HCT116 (cell line): Measurements from ENCODE around the gene AARS2. TPM values are rescaled to one million over a fixed set of nuclear protein-coding genes. Genes with fewer than 3 reads are reported as not detected.

Source experiments
- ATAC-seq: fragments of 200-7000 bp; cut with Tn5 transposase; 2 replicates; pipeline ENCODE4 v1.9.1; 2020; ENCODE audit warnings: mild to moderate bottlenecking, moderate library complexity
- BruUV-seq: library from RNA; stranded (reverse); fragments of 400-500 nt; replicated peaks from 2 replicates; lab custom pipeline; 2021; lab: Mats Ljungman, UMichigan
- CTCF ChIA-PET: fragments of 300-600 bp; sonication (Branson Sonifier 250); formaldehyde crosslinking; loops from one replicate; lab custom pipeline; 2021; ENCODE audit warnings: antibody characterized with exemption; lab: Charles Lee
- POLR2A ChIA-PET: fragments of 300-600, 350-600 bp; sonication (Branson Sonifier 250); formaldehyde crosslinking; loops from one replicate; lab custom pipeline; 2021; ENCODE audit warnings: antibody characterized with exemption; lab: Charles Lee
- RAD21 ChIA-PET, 2 experiments: fragments of 300-600 bp; sonication (Branson Sonifier 250); formaldehyde crosslinking; loops; one replicate each; lab custom pipeline; 2023; ENCODE audit warnings: low total read pairs in 2 of 2; ENCODE audit not compliant: uncharacterized antibody in 2 of 2, unreplicated experiment in 2 of 2, low non-redundant PET in 1 of 2; lab: Charles Lee
- DNase-seq: peaks from one replicate; pipeline ENCODE4 v3.0.0-alpha.2; 2010; ENCODE audit warnings: low read depth, low spot score
- H2AFZ ChIP-seq: fragments of 200-600 bp; shearing (Covaris generic), sonication (generic); 2 replicates; pipeline ENCODE4 v1.6.1; 2017; ENCODE audit warnings: low read depth, mixed run types, mixed read lengths, antibody characterized with exemption, low read length; ENCODE audit not compliant: poor library complexity, severe bottlenecking
- H3K27ac ChIP-seq: 2 replicates; pipeline ENCODE4 v1.5.1; 2012; ENCODE audit warnings: low read depth, low read length
- H3K27me3 ChIP-seq: fragments of 200-600 bp; sonication (generic); 2 replicates; pipeline ENCODE4 v1.6.1; 2016; ENCODE audit warnings: mixed run types, low read length, mixed read lengths; ENCODE audit not compliant: insufficient read depth
- H3K36me3 ChIP-seq, 2 experiments: fragments of 200-500 bp in 1 of 2; fragments of 200-600 bp in 1 of 2; sonication (Bioruptor generic) in 1 of 2; sonication (generic) in 1 of 2; 2 replicates each; pipeline versions ENCODE4 v1.5.1 to v1.6.1; 2014 to 2016; ENCODE audit warnings: low read length in 2 of 2, inconsistent platforms in 1 of 2, mixed read lengths in 1 of 2, mixed run types in 1 of 2; ENCODE audit not compliant: insufficient read depth in 2 of 2, control insufficient read depth in 1 of 2
- H3K4me1 ChIP-seq, 2 experiments: fragments of 200-600 bp in 1 of 2; sonication (generic) in 1 of 2; 2 replicates each; pipeline versions ENCODE4 v1.5.1 to v1.6.1; 2012 to 2017; ENCODE audit warnings: low read length in 2 of 2, inconsistent platforms in 1 of 2, mild to moderate bottlenecking in 1 of 2, mixed read lengths in 1 of 2, mixed run types in 1 of 2, moderate library complexity in 1 of 2; ENCODE audit not compliant: insufficient read depth in 2 of 2, control insufficient read depth in 1 of 2
- H3K4me2 ChIP-seq: fragments of 200-600 bp; sonication (generic); 2 replicates; pipeline ENCODE4 v1.6.1; 2017; ENCODE audit warnings: mixed run types, low read length, mixed read lengths
- H3K4me3 ChIP-seq, 2 experiments: fragments of 200-600 bp in 1 of 2; sonication (generic) in 1 of 2; replicated peaks in 1 of 2; 2 replicates each; pipeline ENCODE4 v1.5.1; 2011 to 2016; ENCODE audit warnings: low read length in 2 of 2, control low read depth in 1 of 2, low read depth in 1 of 2, mild to moderate bottlenecking in 1 of 2, mixed read lengths in 1 of 2, mixed run types in 1 of 2
- H3K79me2 ChIP-seq: fragments of 200-600 bp; sonication (generic); 2 replicates; pipeline ENCODE4 v1.6.1; 2017; ENCODE audit warnings: mild to moderate bottlenecking, mixed run types, low read length, moderate library complexity, mixed read lengths; ENCODE audit not compliant: insufficient read depth
- H3K9ac ChIP-seq: fragments of 200-600 bp; sonication (generic); 2 replicates; pipeline ENCODE4 v1.6.1; 2016; ENCODE audit warnings: low read length, mixed read lengths
- H3K9me2 ChIP-seq: fragments of 200-600 bp; sonication (generic), shearing (Covaris generic); 2 replicates; pipeline ENCODE4 v1.6.1; 2017; ENCODE audit warnings: mixed run types, mild to moderate bottlenecking, moderate library complexity; ENCODE audit not compliant: insufficient read depth
- H3K9me3 ChIP-seq, 2 experiments: fragments of 200-500 bp in 1 of 2; fragments of 200-600 bp in 1 of 2; sonication (Bioruptor generic) in 1 of 2; sonication (generic) in 1 of 2; 2 replicates each; pipeline ENCODE4 v1.6.1; 2014 to 2017; ENCODE audit warnings: low read length in 2 of 2, mixed read lengths in 2 of 2, inconsistent platforms in 1 of 2, low read depth in 1 of 2, mild to moderate bottlenecking in 1 of 2, mixed run types in 1 of 2, moderate library complexity in 1 of 2; ENCODE audit not compliant: control insufficient read depth in 1 of 2, insufficient read depth in 1 of 2
- H4K20me1 ChIP-seq: fragments of 200-600 bp; sonication (generic), shearing (Covaris generic); 2 replicates; pipeline ENCODE4 v1.6.1; 2017; ENCODE audit warnings: mixed run types, mild to moderate bottlenecking, moderate library complexity; ENCODE audit not compliant: insufficient read depth
- CEBPB ChIP-seq: IDR thresholded peaks from 2 replicates; pipeline ENCODE4 v1.6.1; 2012; ENCODE audit warnings: low read depth
- EZH2 ChIP-seq: fragments of 200-600 bp; sonication (generic); IDR thresholded peaks from 2 replicates; pipeline ENCODE4 v1.6.1; 2017; ENCODE audit warnings: antibody characterized with exemption, mixed run types
- FOSL1 ChIP-seq: IDR thresholded peaks from 2 replicates; pipeline ENCODE4 v1.6.1; 2012; ENCODE audit warnings: low read depth
- POLR2AphosphoS5 ChIP-seq: IDR thresholded peaks from 2 replicates; pipeline ENCODE4 v1.6.1; 2011; ENCODE audit warnings: mild to moderate bottlenecking, low read depth, low read length, moderate library complexity
- RAD21 ChIP-seq: IDR thresholded peaks from 2 replicates; pipeline ENCODE4 v1.6.1; 2012; ENCODE audit warnings: low read depth, mild to moderate bottlenecking
- SIN3A ChIP-seq: IDR thresholded peaks from 2 replicates; pipeline ENCODE4 v1.6.1; 2012; ENCODE audit warnings: low read depth
- SP1 ChIP-seq: IDR thresholded peaks from 2 replicates; pipeline ENCODE4 v1.6.1; 2012; ENCODE audit warnings: low read depth
- TCF7L2 ChIP-seq: IDR thresholded peaks from 2 replicates; pipeline ENCODE4 v1.7.0; 2011; ENCODE audit warnings: borderline replicate concordance, inconsistent platforms; ENCODE audit not compliant: insufficient read depth, insufficient read length; ENCODE audit errors: extremely low read depth
- ZFX ChIP-seq: fragments of 450-650 bp; IDR thresholded peaks from 2 replicates; pipeline ENCODE4 v1.6.1; 2017
- intact Hi-C: fragments of 100-400 bp; cut with micrococcal nuclease; formaldehyde crosslinking; loops from 2 replicates; pipeline ENCODE4 v1.10.0; 2022
- total RNA-seq: library from RNA; stranded (reverse); gene quantifications from one replicate; pipeline ENCODE4 v1.2.1, GENCODE V29; 2021; ENCODE audit not compliant: unreplicated experiment
- TF ChIP-seq, protein P1 (sequence below): IDR thresholded peaks from 2 replicates; pipeline ENCODE4 v1.6.1; 2011; ENCODE audit warnings: mild to moderate bottlenecking, low read length, moderate library complexity; ENCODE audit not compliant: insufficient replicate concordance; ENCODE audit errors: extremely low read depth
- TF ChIP-seq, protein P2 (sequence below): IDR thresholded peaks from 2 replicates; pipeline ENCODE4 v1.6.1; 2012; ENCODE audit warnings: low read depth
- TF ChIP-seq, protein P3 (sequence below), 3 experiments: fragments of 200-600 bp in 1 of 3; sonication (generic) in 1 of 3; IDR thresholded peaks in 2 of 3; conservative IDR thresholded peaks in 1 of 3; 2 replicates each; pipeline ENCODE4 v1.5.1; 2012 to 2017; ENCODE audit warnings: low read depth in 2 of 3, low read length in 2 of 3, antibody characterized with exemption in 1 of 3, borderline replicate concordance in 1 of 3, control low read depth in 1 of 3, mild to moderate bottlenecking in 1 of 3, mixed read lengths in 1 of 3, mixed run types in 1 of 3, moderate library complexity in 1 of 3; ENCODE audit not compliant: insufficient read depth in 1 of 3
- TF ChIP-seq, protein P4 (sequence below): IDR thresholded peaks from 2 replicates; pipeline ENCODE4 v1.6.1; 2012

AARS2 gene
- total RNA-seq, 1 experiment from 2014 or later: 14.9 TPM

DNA sequence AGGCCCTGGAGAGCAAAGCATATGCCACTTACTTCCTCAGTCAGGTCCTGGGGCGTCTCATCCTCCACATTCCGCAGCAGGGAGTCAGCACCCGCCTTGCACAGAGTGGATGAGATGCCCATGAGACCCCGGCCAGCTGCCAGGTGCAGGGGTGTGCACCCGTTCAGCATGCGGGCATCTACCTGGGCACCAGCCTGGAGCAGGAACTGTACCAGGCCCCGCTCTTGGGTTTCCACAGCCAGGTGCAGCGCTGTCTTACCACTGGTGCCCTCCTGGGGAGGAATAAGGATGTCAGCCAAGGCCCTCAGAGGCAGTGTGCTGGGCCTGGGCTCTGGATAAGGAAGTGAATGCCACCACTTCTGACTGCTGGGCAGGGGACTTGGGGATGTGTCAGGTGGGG is 53.1 kb downstream of the AARS2 start:
- no peak overlapping the region for H3K9ac ChIP-seq
- POLR2A ChIA-PET: no interaction called here
- peaks cover 4 to 10% of the 10 kb centered on the region in 2 experiments; a peak in 2 of 4 replicates for H3K36me3 ChIP-seq
- H3K9me2 ChIP-seq: no peaks in the 10 kb centered on the region
- H3K27ac ChIP-seq: no peak overlapping the region
- TF ChIP-seq, protein P1, sequence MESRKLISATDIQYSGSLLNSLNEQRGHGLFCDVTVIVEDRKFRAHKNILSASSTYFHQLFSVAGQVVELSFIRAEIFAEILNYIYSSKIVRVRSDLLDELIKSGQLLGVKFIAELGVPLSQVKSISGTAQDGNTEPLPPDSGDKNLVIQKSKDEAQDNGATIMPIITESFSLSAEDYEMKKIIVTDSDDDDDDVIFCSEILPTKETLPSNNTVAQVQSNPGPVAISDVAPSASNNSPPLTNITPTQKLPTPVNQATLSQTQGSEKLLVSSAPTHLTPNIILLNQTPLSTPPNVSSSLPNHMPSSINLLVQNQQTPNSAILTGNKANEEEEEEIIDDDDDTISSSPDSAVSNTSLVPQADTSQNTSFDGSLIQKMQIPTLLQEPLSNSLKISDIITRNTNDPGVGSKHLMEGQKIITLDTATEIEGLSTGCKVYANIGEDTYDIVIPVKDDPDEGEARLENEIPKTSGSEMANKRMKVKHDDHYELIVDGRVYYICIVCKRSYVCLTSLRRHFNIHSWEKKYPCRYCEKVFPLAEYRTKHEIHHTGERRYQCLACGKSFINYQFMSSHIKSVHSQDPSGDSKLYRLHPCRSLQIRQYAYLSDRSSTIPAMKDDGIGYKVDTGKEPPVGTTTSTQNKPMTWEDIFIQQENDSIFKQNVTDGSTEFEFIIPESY: no peak
- TF ChIP-seq EZH2 (no peak), SP1 (no peak), CEBPB (no peak), ZFX (no peak), SIN3A (no peak), POLR2AphosphoS5 (no peak), TCF7L2 (no peak), RAD21 (no peak), FOSL1 (no peak)
- TF ChIP-seq, protein P2, sequence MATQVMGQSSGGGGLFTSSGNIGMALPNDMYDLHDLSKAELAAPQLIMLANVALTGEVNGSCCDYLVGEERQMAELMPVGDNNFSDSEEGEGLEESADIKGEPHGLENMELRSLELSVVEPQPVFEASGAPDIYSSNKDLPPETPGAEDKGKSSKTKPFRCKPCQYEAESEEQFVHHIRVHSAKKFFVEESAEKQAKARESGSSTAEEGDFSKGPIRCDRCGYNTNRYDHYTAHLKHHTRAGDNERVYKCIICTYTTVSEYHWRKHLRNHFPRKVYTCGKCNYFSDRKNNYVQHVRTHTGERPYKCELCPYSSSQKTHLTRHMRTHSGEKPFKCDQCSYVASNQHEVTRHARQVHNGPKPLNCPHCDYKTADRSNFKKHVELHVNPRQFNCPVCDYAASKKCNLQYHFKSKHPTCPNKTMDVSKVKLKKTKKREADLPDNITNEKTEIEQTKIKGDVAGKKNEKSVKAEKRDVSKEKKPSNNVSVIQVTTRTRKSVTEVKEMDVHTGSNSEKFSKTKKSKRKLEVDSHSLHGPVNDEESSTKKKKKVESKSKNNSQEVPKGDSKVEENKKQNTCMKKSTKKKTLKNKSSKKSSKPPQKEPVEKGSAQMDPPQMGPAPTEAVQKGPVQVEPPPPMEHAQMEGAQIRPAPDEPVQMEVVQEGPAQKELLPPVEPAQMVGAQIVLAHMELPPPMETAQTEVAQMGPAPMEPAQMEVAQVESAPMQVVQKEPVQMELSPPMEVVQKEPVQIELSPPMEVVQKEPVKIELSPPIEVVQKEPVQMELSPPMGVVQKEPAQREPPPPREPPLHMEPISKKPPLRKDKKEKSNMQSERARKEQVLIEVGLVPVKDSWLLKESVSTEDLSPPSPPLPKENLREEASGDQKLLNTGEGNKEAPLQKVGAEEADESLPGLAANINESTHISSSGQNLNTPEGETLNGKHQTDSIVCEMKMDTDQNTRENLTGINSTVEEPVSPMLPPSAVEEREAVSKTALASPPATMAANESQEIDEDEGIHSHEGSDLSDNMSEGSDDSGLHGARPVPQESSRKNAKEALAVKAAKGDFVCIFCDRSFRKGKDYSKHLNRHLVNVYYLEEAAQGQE: no peak
- TF ChIP-seq, protein P3, sequence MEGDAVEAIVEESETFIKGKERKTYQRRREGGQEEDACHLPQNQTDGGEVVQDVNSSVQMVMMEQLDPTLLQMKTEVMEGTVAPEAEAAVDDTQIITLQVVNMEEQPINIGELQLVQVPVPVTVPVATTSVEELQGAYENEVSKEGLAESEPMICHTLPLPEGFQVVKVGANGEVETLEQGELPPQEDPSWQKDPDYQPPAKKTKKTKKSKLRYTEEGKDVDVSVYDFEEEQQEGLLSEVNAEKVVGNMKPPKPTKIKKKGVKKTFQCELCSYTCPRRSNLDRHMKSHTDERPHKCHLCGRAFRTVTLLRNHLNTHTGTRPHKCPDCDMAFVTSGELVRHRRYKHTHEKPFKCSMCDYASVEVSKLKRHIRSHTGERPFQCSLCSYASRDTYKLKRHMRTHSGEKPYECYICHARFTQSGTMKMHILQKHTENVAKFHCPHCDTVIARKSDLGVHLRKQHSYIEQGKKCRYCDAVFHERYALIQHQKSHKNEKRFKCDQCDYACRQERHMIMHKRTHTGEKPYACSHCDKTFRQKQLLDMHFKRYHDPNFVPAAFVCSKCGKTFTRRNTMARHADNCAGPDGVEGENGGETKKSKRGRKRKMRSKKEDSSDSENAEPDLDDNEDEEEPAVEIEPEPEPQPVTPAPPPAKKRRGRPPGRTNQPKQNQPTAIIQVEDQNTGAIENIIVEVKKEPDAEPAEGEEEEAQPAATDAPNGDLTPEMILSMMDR (IDR thresholded peaks at IDR 0.05 in 2 of 3, conservative IDR thresholded peaks at IDR 0.05 in 1 of 3; ENCODE audit: borderline replicate concordance in 1 of 3, insufficient read depth in 1 of 3, low read depth in 2 of 3, low read length in 2 of 3): no peak
- TF ChIP-seq, protein P4, sequence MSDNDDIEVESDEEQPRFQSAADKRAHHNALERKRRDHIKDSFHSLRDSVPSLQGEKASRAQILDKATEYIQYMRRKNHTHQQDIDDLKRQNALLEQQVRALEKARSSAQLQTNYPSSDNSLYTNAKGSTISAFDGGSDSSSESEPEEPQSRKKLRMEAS: no peak
- BruUV-seq: no TSS peak
- DNase-seq (no peak), ATAC-seq (no peak)
- H3K79me2 ChIP-seq: peaks cover 36% of the 10 kb centered on the region
- H3K27me3 ChIP-seq: no peaks in the 10 kb centered on the region
- no peak overlapping the region for H2AFZ ChIP-seq
- CTCF ChIA-PET: no interaction called here
- peaks cover 10 to 39% of the 10 kb centered on the region in 2 experiments for H3K4me1 ChIP-seq
- H3K4me2 ChIP-seq: no peak overlapping the region
- intact Hi-C loops: no loop called here
- no peaks in the 10 kb centered on the region for H3K9me3 ChIP-seq
- H4K20me1 ChIP-seq: peaks cover 7% of the 10 kb centered on the region; the same call in 1 of the 2 replicates
- RAD21 ChIA-PET: no interaction called here
- no peak overlapping the region for H3K4me3 ChIP-seq
